ENCODE measurements around the gene TRIAP1.

The TRIAP1 gene

GRCh38 chr12:120479458-120479857 is 33.3 kb upstream of the TRIAP1 start:
- no peak for DNase-seq (ENCODE audit: low read depth)
- no peak overlapping the region for H3K4me3 ChIP-seq (ENCODE audit: low read depth, low read length)
- TF ChIP-seq CTCF (IDR thresholded peaks at IDR 0.05; ENCODE audit: low read depth, low read length) (no peak), POLR2A (IDR thresholded peaks at IDR 0.05; ENCODE audit: extremely low read depth, insufficient read length) (no peak), MYC (IDR thresholded peaks at IDR 0.05; ENCODE audit: low read depth, low read length) (no peak), MAX (IDR thresholded peaks at IDR 0.05; ENCODE audit: low read depth, low read length) (no peak)

GRCh38 chr12:120475643-120476042 is 29.5 kb upstream of the TRIAP1 start:
- DNase-seq (ENCODE audit: low read depth), result no peak
- no peak for TF ChIP-seq MYC (IDR thresholded peaks at IDR 0.05; ENCODE audit: low read depth, low read length)
- TF ChIP-seq MAX (IDR thresholded peaks at IDR 0.05; ENCODE audit: low read depth, low read length), result no peak
- TF ChIP-seq CTCF (IDR thresholded peaks at IDR 0.05; ENCODE audit: low read depth, low read length), result no peak
- TF ChIP-seq POLR2A (IDR thresholded peaks at IDR 0.05; ENCODE audit: extremely low read depth, insufficient read length), result no peak
- no peak overlapping the region for H3K4me3 ChIP-seq (ENCODE audit: low read depth, low read length)

GRCh38 chr12:120474616-120474960 is 28.4 kb upstream of the TRIAP1 start:
- DNase-seq (ENCODE audit: low read depth), result peak; percentile 89
- H3K4me3 ChIP-seq (ENCODE audit: low read depth, low read length), result peak overlapping the region; percentile 10
- TF ChIP-seq MAX (IDR thresholded peaks at IDR 0.05; ENCODE audit: low read depth, low read length) (peak; percentile 26; the same call in 1 of the 2 replicates), POLR2A (IDR thresholded peaks at IDR 0.05; ENCODE audit: extremely low read depth, insufficient read length) (no peak)

DNA sequence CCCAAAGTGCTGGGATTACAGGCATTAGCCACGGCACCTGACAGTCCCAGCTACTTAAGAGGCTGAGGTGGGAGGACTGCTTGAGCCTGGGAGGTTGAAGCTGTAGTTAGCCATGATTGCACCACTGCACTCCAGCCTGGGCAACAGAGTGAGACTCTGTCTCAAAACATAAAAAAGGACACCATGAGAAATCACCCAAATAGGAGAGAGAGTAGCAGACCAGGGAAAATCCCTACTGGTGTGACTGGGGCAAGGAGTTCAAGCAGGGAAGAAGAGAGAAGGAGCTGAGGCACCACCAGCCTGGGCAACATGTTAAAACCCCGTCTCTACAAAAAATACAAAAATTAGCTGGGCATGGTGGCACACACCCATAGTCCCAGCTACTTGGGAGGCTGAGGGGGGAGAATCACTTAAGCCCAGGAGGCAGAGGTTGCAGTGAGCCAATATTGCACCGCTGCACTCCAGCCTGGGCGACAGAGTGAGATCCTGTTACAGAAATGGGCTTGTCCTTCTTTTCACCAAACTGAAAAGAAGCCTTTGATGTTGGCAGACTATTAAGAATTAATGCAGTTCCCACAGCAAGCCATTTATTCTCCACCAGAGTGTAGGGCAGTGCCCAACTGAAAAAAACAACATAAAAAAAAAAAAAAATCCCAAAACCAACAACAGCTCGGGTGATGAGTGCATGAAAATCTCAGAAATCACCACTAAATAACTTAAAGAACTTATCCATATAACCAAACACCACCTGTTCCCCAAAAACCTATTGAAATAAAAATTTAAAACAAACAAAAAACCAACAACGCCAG is 27.8 kb upstream of the TRIAP1 start:
- TF ChIP-seq CTCF (IDR thresholded peaks at IDR 0.05; ENCODE audit: low read depth, low read length) (no peak), MYC (IDR thresholded peaks at IDR 0.05; ENCODE audit: low read depth, low read length) (no peak), POLR2A (IDR thresholded peaks at IDR 0.05; ENCODE audit: extremely low read depth, insufficient read length) (no peak)
- H3K4me3 ChIP-seq (ENCODE audit: low read depth, low read length), result peak overlapping the region; percentile 10
- no peak for DNase-seq (ENCODE audit: low read depth)

DNA sequence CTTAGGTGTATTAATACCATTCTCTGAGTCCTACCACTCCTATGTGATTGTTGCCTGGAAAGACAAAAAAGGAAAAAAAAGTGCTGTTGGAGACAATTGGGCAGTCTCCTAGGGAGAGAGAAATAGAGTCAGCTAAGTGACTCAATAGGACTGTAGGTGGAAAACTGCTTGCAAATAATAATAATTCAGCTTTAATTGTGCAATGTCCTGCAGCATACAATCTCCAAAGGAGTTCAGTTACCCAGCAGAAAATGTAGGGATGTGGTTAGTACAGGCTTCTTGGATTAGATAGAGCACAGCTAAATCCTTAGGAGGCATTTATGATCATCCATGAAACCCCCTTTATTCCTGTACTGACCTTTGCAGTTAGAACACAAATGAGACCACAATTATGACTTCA is 26.3 kb upstream of the TRIAP1 start:
- no peak overlapping the region for H3K4me3 ChIP-seq (ENCODE audit: low read depth, low read length)
- TF ChIP-seq POLR2A (IDR thresholded peaks at IDR 0.05; ENCODE audit: extremely low read depth, insufficient read length), result no peak
- TF ChIP-seq CTCF (IDR thresholded peaks at IDR 0.05; ENCODE audit: low read depth, low read length), result no peak
- no peak for TF ChIP-seq MYC (IDR thresholded peaks at IDR 0.05; ENCODE audit: low read depth, low read length)
- no peak for TF ChIP-seq MAX (IDR thresholded peaks at IDR 0.05; ENCODE audit: low read depth, low read length)

GRCh38 chr12:120470150-120470784 is 24.1 kb upstream of the TRIAP1 start:
- DNase-seq (ENCODE audit: low read depth), result no peak
- TF ChIP-seq MYC (IDR thresholded peaks at IDR 0.05; ENCODE audit: low read depth, low read length) (no peak), CTCF (IDR thresholded peaks at IDR 0.05; ENCODE audit: low read depth, low read length) (no peak), POLR2A (IDR thresholded peaks at IDR 0.05; ENCODE audit: extremely low read depth, insufficient read length) (no peak), MAX (IDR thresholded peaks at IDR 0.05; ENCODE audit: low read depth, low read length) (no peak)
- H3K4me3 ChIP-seq (ENCODE audit: low read depth, low read length), result peak overlapping the region; percentile 87

More for the DNA sequence above, 26.3 kb upstream of the TRIAP1 start:
- no peak for DNase-seq (ENCODE audit: low read depth)

All from NB4 (cell line).